Measurements from ENCODE around the gene ETV6.
A peak's percentile ranks its signal among the peaks of the same experiment; 100 is the strongest.
"Not testable (repeated sequence)": the region's sequence is repeated elsewhere in the genome, so short reads cannot be mapped to it uniquely, and the experiment has no call there.

The ETV6 gene

DNA sequence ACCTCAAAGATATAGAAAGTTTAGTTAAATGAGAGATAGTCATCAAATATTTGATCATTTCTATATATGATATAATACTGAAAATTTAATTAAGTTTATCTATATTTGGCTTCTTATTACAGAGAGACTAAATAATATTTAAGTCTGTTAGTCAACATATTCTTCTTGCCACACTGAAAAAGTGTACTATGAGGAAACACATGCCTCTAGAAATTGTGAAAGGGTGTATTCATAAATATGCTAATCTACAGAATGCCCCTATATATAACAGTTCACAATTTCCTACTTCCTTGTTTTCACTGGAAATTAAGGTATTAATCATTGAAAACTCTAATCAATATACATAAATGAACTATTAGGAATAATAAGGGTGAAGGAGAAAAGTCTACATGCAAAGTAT, 31.4 kb upstream of the ETV6 start:
- DNase-seq (ENCODE audit: low read depth) = no peak
- in situ Hi-C loops (cut with HindIII; ENCODE audit: low sequenced_read_pairs) = no loop called here
- H3K4me3 ChIP-seq (ENCODE audit: low read depth, low read length) = no peak overlapping the region
- TF ChIP-seq, protein P1, sequence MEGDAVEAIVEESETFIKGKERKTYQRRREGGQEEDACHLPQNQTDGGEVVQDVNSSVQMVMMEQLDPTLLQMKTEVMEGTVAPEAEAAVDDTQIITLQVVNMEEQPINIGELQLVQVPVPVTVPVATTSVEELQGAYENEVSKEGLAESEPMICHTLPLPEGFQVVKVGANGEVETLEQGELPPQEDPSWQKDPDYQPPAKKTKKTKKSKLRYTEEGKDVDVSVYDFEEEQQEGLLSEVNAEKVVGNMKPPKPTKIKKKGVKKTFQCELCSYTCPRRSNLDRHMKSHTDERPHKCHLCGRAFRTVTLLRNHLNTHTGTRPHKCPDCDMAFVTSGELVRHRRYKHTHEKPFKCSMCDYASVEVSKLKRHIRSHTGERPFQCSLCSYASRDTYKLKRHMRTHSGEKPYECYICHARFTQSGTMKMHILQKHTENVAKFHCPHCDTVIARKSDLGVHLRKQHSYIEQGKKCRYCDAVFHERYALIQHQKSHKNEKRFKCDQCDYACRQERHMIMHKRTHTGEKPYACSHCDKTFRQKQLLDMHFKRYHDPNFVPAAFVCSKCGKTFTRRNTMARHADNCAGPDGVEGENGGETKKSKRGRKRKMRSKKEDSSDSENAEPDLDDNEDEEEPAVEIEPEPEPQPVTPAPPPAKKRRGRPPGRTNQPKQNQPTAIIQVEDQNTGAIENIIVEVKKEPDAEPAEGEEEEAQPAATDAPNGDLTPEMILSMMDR (IDR thresholded peaks at IDR 0.05; ENCODE audit: low read depth, low read length, missing control alignments) = no peak

DNA sequence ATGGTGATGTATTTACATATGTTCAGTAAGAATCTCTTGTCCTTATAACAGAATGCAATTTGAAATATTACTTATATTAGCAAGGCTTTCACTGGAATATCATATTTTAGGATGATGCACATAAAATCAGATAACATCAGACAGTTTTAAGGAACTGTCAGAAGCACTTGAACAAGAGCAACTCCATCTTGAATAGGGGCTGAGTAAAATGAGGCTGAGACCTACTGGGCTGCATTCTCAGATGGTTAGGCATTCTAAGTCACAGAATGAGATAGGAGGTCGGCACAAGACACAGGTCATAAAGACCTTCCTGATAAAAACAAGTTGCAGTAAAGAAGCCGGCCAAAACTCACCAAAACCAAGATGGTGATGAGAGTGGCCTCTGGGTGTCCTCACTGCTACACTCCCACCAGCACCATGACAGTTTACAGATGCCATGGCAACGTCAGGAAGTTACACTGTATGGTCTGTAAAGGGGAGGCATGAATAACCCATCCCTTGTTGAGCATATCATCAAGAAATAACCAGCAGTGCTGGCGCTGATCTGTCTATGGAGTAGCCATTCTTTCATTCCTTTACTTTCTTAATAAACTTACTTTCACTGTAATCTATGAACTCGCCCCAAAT, 27.6 kb upstream of the ETV6 start:
- no peak for DNase-seq (ENCODE audit: low read depth)
- in situ Hi-C loops (cut with HindIII; ENCODE audit: low sequenced_read_pairs) = no loop called here
- no peak overlapping the region for H3K4me3 ChIP-seq (ENCODE audit: low read depth, low read length)
- TF ChIP-seq, protein P1 (IDR thresholded peaks at IDR 0.05; ENCODE audit: low read depth, low read length, missing control alignments) = no peak

DNA sequence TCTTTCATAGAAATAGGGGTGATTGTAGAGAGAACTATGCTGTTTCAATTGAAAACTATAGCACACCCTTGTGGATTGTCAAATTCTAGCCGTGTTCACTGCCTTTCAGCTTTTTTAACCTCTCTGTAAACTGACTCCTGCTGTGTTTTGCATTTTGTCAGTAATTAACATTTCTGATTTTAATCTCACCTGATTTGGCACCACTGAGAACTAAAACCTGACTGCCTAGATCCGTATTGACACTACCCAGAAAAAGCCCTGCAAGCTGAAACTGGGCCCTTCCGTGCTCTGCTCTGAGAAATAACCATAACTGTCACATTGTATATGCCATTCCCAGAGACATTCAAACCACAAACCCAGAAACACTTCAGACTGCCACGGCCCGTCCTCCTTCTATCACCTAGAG, 26.6 kb upstream of the ETV6 start:
- no peak for DNase-seq (ENCODE audit: low read depth)
- in situ Hi-C loops (cut with HindIII; ENCODE audit: low sequenced_read_pairs) = no loop called here
- TF ChIP-seq, protein P1 (IDR thresholded peaks at IDR 0.05; ENCODE audit: low read depth, low read length, missing control alignments) = peak; percentile 4

GRCh38 chr12:11623382-11623781, 26.1 kb upstream of the ETV6 start:
- in situ Hi-C loops (cut with HindIII; ENCODE audit: low sequenced_read_pairs) = no loop called here
- TF ChIP-seq, protein P1 (IDR thresholded peaks at IDR 0.05; ENCODE audit: low read depth, low read length, missing control alignments) = no peak
- no peak overlapping the region for H3K4me3 ChIP-seq (ENCODE audit: low read depth, low read length)
- no peak for DNase-seq (ENCODE audit: low read depth)

More for the DNA sequence above, 26.6 kb upstream of the ETV6 start:
- no peak overlapping the region for H3K4me3 ChIP-seq (ENCODE audit: low read depth, low read length)

- in situ Hi-C loops (cut with HindIII; ENCODE audit: low sequenced_read_pairs) = no loop called here
- TF ChIP-seq, protein P1 (IDR thresholded peaks at IDR 0.05; ENCODE audit: low read depth, low read length, missing control alignments) = no peak
- no peak overlapping the region for H3K4me3 ChIP-seq (ENCODE audit: low read depth, low read length)
- DNase-seq (ENCODE audit: low read depth) = no peak
These were observed 25.4 kb upstream of the ETV6 start for GRCh38 chr12:11624116-11624515.

DNA sequence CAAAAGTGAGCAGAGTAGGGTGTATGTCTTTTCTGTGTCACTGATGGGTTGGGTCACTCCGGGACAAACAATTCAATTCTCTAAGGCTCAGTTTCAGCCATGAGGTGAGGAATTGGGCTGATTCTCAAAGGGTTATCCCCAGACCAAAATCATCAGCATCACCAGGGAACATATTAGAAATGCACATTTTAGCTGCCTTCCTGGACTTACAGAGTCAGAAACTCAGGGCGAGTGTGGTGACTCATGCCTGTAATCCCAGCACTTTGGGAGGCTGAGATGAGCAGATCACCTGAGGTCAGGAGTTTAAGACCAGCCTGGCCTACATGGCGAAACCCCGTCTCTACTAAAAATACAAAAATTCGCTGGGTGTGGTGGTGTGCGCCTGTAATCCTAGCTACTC, 21.8 kb upstream of the ETV6 start:
- H3K4me3 ChIP-seq (ENCODE audit: low read depth, low read length); in situ Hi-C loops (cut with HindIII; ENCODE audit: low sequenced_read_pairs); DNase-seq (ENCODE audit: low read depth): not testable (repeated sequence)

DNA sequence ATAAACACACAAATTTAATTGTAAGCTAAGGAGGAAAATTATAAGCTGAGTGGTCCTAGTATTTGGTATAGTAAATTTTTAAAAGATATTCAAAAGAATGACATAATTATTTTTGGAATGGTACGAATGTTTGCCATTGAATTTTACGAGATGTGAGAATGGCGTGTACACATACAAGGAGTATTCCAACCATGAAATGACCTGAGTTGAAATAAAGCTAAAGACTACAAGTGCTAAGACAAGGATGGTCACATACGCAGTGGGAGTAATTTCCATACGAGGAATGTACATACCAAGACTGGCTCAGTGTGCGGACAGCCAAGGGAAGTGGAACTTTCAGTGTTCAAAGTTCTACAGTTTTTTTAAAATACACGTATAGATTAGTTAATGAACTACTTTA, 21.1 kb upstream of the ETV6 start:
- TF ChIP-seq, protein P1 (IDR thresholded peaks at IDR 0.05; ENCODE audit: low read depth, low read length, missing control alignments) = no peak
- in situ Hi-C loops (cut with HindIII; ENCODE audit: low sequenced_read_pairs) = no loop called here
- no peak for DNase-seq (ENCODE audit: low read depth)
- no peak overlapping the region for H3K4me3 ChIP-seq (ENCODE audit: low read depth, low read length)

All from astrocyte of the cerebellum (primary cell).